Measurements from ENCODE around the gene HOXD8. TPM values are rescaled to one million over a fixed set of nuclear protein-coding genes. Genes with fewer than 3 reads are reported as not detected.
A peak's percentile ranks its signal among the peaks of the same experiment; 100 is the strongest.

Gene HOXD8
- total RNA-seq, 6 donors from 2014 or later: 0.43 to 2.3 (median 0.74) TPM; not detected in 1

DNA sequence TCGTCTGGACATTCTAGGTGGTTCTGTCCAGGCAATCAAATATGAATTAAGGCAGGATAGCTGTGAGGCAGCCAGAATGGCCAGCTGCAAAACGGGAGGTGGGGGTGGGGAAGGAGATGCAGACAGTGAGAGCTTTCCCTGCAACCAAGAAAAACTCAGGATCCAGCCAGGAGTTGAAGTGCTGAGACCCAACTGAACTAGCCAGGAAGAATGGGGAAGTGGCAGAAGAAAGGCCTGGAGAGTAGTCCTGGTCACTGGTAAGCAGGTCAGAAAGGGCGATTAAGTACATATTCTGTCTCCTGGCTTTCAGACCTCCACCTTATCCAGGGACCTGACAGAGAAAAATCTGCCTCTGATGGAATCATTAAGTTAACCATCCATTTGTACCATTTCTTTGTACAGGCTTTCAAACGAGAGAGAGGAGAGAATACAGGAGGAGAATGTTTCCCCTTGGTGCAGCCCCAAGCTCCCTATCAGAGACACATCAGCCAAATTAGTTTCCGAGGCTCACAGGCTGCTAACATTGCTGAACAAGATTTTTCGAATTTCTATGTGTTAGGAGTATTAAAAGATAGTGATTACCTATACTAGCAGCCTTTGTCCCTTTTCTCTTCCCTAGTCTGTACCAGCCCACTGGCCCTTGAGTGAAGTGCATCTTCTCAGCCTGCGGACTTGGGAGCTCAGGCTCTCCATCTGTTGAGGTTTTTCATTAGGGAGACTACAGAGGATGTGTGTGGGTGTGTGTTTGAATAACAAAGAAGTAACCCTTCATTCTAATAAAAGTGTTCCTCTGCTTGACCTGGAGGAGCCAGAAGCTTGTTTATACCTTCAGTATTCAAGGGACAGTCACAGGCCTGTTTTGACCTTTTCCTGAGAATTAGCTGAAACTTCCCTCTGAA lies 46.5 kb downstream of the HOXD8 start:
- DNase-seq (no peak), ATAC-seq (ENCODE audit: low FRiP score in 2 of 2) (no peak)
- no peak for TF ChIP-seq POLR2A (IDR thresholded peaks at IDR 0.05)
- H3K4me1 ChIP-seq: peaks cover 3 to 25% (median 14%) of the 10 kb centered on the region in 4 donors
- H3K36me3 ChIP-seq: no peaks in the 10 kb centered on the region
- 71 to 73% methylated on average over 7 of the region's 7 CpGs for WGBS, 2 donors
- peaks cover 0 to 35% (median 17%) of the 10 kb centered on the region in 4 donors for H3K27me3 ChIP-seq
- no peak overlapping the region for H3K4me3 ChIP-seq
- H3K9me3 ChIP-seq: no peaks in the 10 kb centered on the region
- H3K27ac ChIP-seq: no peak overlapping the region

DNA sequence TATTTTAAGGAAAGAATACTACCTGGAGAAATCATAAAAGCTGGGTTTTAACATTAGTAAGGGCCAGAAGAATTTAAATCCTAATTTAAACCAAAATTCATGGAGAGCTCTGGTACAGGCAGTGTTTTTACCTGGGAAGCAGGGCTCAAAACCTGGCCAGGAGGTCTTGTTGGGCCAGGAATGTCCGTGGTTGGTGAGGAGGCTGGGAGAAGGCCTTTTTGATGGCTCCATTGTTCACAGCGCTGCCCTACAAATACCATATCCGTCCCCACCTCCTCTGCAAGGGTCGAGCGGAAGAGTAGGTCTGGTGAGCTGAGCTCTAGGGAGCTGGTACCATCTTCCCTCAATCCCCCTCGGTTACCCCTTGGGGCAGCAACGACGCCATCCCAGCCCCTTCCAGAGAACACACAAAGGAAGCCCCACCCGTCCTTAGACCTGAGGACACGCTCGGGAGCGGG lies 48.1 kb downstream of the HOXD8 start:
- Histone ChIP-seq H3K27ac (no peak overlapping the region), H3K4me3 (no peak overlapping the region), H3K4me1 (peaks cover 0 to 13% (median 6%) of the 10 kb centered on the region in 4 donors), H3K9me3 (no peaks in the 10 kb centered on the region), H3K36me3 (no peaks in the 10 kb centered on the region), H3K27me3 (peaks cover 0 to 24% (median 10%) of the 10 kb centered on the region in 4 donors)
- no peak for DNase-seq
- TF ChIP-seq POLR2A (IDR thresholded peaks at IDR 0.05): no peak
- ATAC-seq (ENCODE audit: low FRiP score in 2 of 2): no peak
- WGBS, 2 donors: 11 to 40% methylated on average over 3 to 12 of the region's 12 CpGs

DNA sequence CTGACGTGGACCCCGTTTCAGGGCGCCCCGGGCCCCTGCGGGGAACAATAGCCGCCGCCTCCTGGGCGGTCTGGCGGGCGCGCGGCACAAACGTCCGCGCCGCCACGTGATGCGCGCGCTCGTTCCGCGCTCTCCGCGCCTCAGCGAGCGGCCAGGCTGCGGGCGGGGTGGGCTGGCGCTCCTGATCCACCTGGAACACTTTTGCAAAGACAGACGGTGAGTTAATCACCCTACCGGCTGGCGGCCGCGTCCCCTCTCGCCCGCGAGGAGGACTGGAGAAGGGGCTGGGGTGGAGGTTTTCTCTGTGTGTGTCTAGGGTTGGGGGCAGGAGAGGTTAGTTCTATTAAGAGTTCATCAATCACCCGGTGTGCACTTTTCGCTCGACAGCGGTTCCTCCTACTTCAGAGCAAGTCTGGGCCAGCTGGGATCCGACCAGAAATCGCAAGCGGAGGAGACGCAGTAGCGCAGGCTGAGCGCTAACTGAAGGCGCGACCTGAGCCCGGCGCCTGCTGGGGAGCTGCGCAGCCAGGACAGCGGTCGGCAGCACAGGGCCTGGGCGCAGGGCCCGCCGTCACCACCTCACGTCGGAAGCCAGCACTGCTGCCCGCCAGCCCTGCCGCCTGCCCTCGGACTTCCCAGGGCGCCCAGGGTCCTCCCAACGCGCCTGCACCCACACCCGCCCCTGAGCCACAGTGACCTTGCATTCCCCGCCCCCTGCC lies 48.7 kb downstream of the HOXD8 start:
- Histone ChIP-seq H3K27ac (no peak overlapping the region), H3K36me3 (no peaks in the 10 kb centered on the region), H3K4me1 (peaks cover 0 to 13% (median 7%) of the 10 kb centered on the region in 4 donors), H3K27me3 (peaks cover 0 to 19% (median 8%) of the 10 kb centered on the region in 4 donors), H3K9me3 (no peaks in the 10 kb centered on the region), H3K4me3 (peak overlapping the region in 1 of 4 donors; percentile 27)
- 11 to 33% methylated on average over 15 to 60 of the region's 68 CpGs for WGBS, 2 donors
- TF ChIP-seq POLR2A (IDR thresholded peaks at IDR 0.05) (no peak), EP300 (IDR thresholded peaks at IDR 0.05) (no peak), POLR2AphosphoS5 (IDR thresholded peaks at IDR 0.05) (no peak)
- TF ChIP-seq, protein P1, sequence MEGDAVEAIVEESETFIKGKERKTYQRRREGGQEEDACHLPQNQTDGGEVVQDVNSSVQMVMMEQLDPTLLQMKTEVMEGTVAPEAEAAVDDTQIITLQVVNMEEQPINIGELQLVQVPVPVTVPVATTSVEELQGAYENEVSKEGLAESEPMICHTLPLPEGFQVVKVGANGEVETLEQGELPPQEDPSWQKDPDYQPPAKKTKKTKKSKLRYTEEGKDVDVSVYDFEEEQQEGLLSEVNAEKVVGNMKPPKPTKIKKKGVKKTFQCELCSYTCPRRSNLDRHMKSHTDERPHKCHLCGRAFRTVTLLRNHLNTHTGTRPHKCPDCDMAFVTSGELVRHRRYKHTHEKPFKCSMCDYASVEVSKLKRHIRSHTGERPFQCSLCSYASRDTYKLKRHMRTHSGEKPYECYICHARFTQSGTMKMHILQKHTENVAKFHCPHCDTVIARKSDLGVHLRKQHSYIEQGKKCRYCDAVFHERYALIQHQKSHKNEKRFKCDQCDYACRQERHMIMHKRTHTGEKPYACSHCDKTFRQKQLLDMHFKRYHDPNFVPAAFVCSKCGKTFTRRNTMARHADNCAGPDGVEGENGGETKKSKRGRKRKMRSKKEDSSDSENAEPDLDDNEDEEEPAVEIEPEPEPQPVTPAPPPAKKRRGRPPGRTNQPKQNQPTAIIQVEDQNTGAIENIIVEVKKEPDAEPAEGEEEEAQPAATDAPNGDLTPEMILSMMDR (IDR thresholded peaks at IDR 0.05): no peak
- peak in 1 of 2 donors; percentile 33 for ATAC-seq (ENCODE audit: low FRiP score in 2 of 2)
- peak in 1 of 2 donors; percentile 80 for DNase-seq

DNA sequence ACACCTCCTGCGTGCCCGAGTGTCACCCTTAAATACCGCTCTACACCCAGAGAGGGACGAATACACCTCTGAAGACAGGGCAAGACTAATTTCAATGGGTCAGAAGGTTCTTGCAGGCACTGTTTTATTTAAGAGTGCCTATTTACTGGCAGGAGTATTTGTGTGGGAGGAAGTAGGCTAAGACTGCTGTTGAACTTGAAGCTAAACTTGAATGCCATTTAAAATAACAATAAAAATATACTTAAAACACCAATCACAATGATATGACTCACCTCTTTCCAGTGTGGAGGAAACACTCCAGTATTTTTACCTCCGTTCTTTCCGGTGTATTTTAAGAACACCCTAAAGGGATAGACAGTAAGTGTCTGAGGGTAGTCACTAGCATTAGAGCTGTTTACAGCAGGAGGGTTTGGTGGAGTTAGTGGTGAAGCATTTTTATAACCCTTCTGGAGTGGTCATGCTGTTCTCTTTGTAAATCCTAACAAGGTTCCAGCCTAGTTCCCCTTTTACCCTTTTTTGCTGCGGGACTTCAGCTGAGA lies 49.3 kb downstream of the HOXD8 start:
- Histone ChIP-seq H3K4me1 (peaks cover 0 to 13% (median 7%) of the 10 kb centered on the region in 4 donors), H3K27me3 (peaks cover 0 to 18% (median 7%) of the 10 kb centered on the region in 4 donors), H3K9me3 (no peaks in the 10 kb centered on the region), H3K36me3 (no peaks in the 10 kb centered on the region), H3K4me3 (peak overlapping the region in 1 of 4 donors; percentile 27), H3K27ac (no peak overlapping the region)
- TF ChIP-seq EP300 (IDR thresholded peaks at IDR 0.05) (no peak), POLR2A (IDR thresholded peaks at IDR 0.05) (no peak), POLR2AphosphoS5 (IDR thresholded peaks at IDR 0.05) (no peak)
- TF ChIP-seq, protein P1 (IDR thresholded peaks at IDR 0.05): no peak
- ATAC-seq (ENCODE audit: low FRiP score in 2 of 2) (peak in 1 of 2 donors; percentile 4), DNase-seq (no peak)
- WGBS, 2 donors: 15 to 27% methylated on average over 7 of the region's 7 CpGs

DNA sequence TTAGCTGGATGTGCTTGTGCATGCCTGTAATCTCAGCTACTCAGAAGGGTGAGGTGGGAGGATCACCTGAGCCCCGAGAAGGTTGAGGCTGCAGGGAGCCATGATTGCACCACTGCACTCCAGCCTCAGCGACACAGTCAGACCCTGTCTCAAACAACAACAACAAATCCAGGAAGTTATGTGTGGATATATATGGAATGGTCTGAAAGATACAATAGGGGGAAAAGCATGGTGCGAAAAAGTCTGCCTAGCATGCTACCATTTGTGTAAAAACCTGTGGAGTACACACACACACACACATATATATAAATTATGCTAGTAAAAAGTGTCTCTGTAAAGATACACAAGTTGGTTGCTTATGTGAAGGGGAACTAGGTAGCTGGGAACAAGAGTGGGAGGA lies 52.0 kb downstream of the HOXD8 start:
- Histone ChIP-seq H3K4me1 (peaks cover 0 to 15% (median 6%) of the 10 kb centered on the region in 4 donors), H3K36me3 (no peaks in the 10 kb centered on the region), H3K27me3 (peaks cover 0 to 10% (median 4%) of the 10 kb centered on the region in 4 donors), H3K27ac (no peak overlapping the region), H3K9me3 (no peaks in the 10 kb centered on the region), H3K4me3 (no peak overlapping the region)
- DNase-seq (no peak), ATAC-seq (ENCODE audit: low FRiP score in 2 of 2) (no peak)
- 59 to 62% methylated on average over 3 of the region's 3 CpGs for WGBS, 2 donors
- TF ChIP-seq POLR2AphosphoS5 (IDR thresholded peaks at IDR 0.05) (no peak), POLR2A (IDR thresholded peaks at IDR 0.05) (no peak), EP300 (IDR thresholded peaks at IDR 0.05) (no peak)
- TF ChIP-seq, protein P1 (IDR thresholded peaks at IDR 0.05): no peak

Small RNA genes lying within 50 kb of the gene (small RNA-seq; reads per million reads assigned to genes)
- 8,609 to 19,343 (median 10,268) reads per million in 4 donors for gene MIR10B

Other genes with a start within 250 kb of the HOXD8 start
- 10 to 100 TPM in 5 of 6 donors, 1 to 10 TPM in 1; 8.4 to 28.0 (median 18.3) TPM for gene LNPK, start 127.4 kb upstream of the HOXD8 start, total RNA-seq
- gene EVX2, start 45.7 kb upstream of the HOXD8 start, total RNA-seq: not detected
- not detected for gene HOXD13, start 37.0 kb upstream of the HOXD8 start, total RNA-seq
- gene HOXD12, start 29.9 kb upstream of the HOXD8 start, total RNA-seq: not detected
- gene HOXD11, start 22.4 kb upstream of the HOXD8 start, total RNA-seq: not detected
- gene HOXD10, start 12.9 kb upstream of the HOXD8 start, total RNA-seq: under 1 TPM in 2 of 6 donors, not detected in 4; 0.47 to 0.55 TPM
- 1 to 10 TPM in 1 of 6 donors, under 1 TPM in 1, not detected in 4; 0.40 to 1.2 TPM for gene HOXD9, start 7.0 kb upstream of the HOXD8 start, total RNA-seq
- under 1 TPM in 2 of 6 donors, not detected in 4; 0.79 to 0.81 TPM for gene HOXD4, start 21.8 kb downstream of the HOXD8 start, total RNA-seq
- under 1 TPM in 3 of 6 donors, not detected in 3; 0.49 to 0.57 (median 0.49) TPM for gene HOXD3, start 27.6 kb downstream of the HOXD8 start, total RNA-seq
- gene HOXD1, start 59.0 kb downstream of the HOXD8 start, total RNA-seq: 1 to 10 TPM; 1.0 to 7.2 (median 3.6) TPM
- 10 to 100 TPM; 17.4 to 31.4 (median 20.7) TPM for gene MTX2, start 139.7 kb downstream of the HOXD8 start, total RNA-seq

Measured in upper lobe of left lung (tissue), 6 donors.